ENCODE data around the gene OR4S1.

DNA sequence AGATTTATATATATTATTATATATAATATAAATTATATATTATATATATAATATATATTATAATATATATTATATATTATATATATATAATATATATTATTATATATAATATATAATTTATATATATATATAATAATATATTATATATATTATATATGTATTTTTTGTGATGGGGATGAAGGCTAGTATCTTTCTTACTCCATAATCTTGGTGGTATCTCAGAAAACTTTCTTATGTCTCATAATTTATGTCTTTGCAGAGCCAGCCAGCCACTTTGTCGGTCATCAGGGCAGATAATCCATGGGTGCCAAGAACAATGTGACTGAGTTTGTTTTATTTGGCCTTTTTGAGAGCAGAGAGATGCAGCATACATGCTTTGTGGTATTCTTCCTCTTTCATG, at the start of gene OR4S1:
- TF ChIP-seq, protein P1, sequence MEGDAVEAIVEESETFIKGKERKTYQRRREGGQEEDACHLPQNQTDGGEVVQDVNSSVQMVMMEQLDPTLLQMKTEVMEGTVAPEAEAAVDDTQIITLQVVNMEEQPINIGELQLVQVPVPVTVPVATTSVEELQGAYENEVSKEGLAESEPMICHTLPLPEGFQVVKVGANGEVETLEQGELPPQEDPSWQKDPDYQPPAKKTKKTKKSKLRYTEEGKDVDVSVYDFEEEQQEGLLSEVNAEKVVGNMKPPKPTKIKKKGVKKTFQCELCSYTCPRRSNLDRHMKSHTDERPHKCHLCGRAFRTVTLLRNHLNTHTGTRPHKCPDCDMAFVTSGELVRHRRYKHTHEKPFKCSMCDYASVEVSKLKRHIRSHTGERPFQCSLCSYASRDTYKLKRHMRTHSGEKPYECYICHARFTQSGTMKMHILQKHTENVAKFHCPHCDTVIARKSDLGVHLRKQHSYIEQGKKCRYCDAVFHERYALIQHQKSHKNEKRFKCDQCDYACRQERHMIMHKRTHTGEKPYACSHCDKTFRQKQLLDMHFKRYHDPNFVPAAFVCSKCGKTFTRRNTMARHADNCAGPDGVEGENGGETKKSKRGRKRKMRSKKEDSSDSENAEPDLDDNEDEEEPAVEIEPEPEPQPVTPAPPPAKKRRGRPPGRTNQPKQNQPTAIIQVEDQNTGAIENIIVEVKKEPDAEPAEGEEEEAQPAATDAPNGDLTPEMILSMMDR (IDR thresholded peaks at IDR 0.05), result no peak
- no peak for TF ChIP-seq EZH2 (IDR thresholded peaks at IDR 0.05; ENCODE audit: borderline replicate concordance, insufficient read depth, low read depth, low read length, poor library complexity, severe bottlenecking)

Measured in B cell (primary cell).